VCaP (cell line): Measurements from ENCODE around the gene DEPP1.

ENCODE experiments used
- H3K27ac ChIP-seq: fragments of 450-650 bp; 2 replicates; pipeline ENCODE4 v1.5.1; 2017
- CTCF ChIP-seq: fragments of 450-650 bp; conservative IDR thresholded peaks from 2 replicates; pipeline ENCODE4 v1.5.1; 2017; ENCODE audit warnings: mild to moderate bottlenecking, moderate library complexity

DEPP1 gene

GRCh38 chr10:45004661-45005060 is 26.1 kb upstream of the DEPP1 start:
- TF ChIP-seq CTCF, result no peak
- no peak overlapping the region for H3K27ac ChIP-seq

- no peak for TF ChIP-seq CTCF
- H3K27ac ChIP-seq, result no peak overlapping the region
Measured at GRCh38 chr10:45003432-45004000, 24.9 kb upstream of the DEPP1 start.

- H3K27ac ChIP-seq, result peak overlapping the region; percentile 100
- 0 out of 2 replicates have a peak, but pooled peaks have one; percentile 6 for TF ChIP-seq CTCF
Measured at GRCh38 chr10:45001381-45002148, 23.0 kb upstream of the DEPP1 start.

- peak within 1 kb of the TSS; percentile 100 for H3K27ac ChIP-seq
Measured at GRCh38 chr10:45000752-45001380, 22.3 kb upstream of the DEPP1 start, which contains the start of gene ZNF22. Gene ZNF22 (plus strand): TSS chr10:45000923. CDS start chr10:45003369, 2,446 bp downstream.

GRCh38 chr10:45000138-45000751 is 21.6 kb upstream of the DEPP1 start:
- peak overlapping the region; percentile 100 for H3K27ac ChIP-seq
- no peak for TF ChIP-seq CTCF

More at GRCh38 chr10:45000752-45001380, 22.3 kb upstream of the DEPP1 start, which contains the start of gene ZNF22:
- TF ChIP-seq CTCF, result no peak; the same call in 1 of the 2 replicates

- no peak overlapping the region for H3K27ac ChIP-seq
- TF ChIP-seq CTCF, result no peak
Measured at GRCh38 chr10:44998146-44998631, 19.6 kb upstream of the DEPP1 start.
